Gastroesophageal sphincter (tissue), 3 donors: ENCODE measurements around the gene WDR64.

Experiments
- CTCF ChIP-seq, 4 experiments: fragments of 200-600 bp in 2 of 4; fragments of 450-650 bp in 2 of 4; sonication (generic) in 1 of 4; IDR thresholded peaks; one replicate each; pipeline ENCODE4 v1.5.1; 2017 to 2019; ENCODE audit warnings: antibody characterized with exemption in 4 of 4, mild to moderate bottlenecking in 2 of 4, moderate library complexity in 2 of 4
- POLR2A ChIP-seq, 2 donors: fragments of 450-650 bp; IDR thresholded peaks; one replicate each; pipeline ENCODE4 v1.6.1; 2017; ENCODE audit warnings: antibody characterized with exemption in 2 of 2, mild to moderate bottlenecking in 2 of 2, moderate library complexity in 1 of 2
- POLR2AphosphoS5 ChIP-seq: sonication (generic); formaldehyde crosslinking; IDR thresholded peaks from one replicate; pipeline ENCODE4 v1.6.1; 2017; ENCODE audit warnings: antibody characterized with exemption

DNA sequence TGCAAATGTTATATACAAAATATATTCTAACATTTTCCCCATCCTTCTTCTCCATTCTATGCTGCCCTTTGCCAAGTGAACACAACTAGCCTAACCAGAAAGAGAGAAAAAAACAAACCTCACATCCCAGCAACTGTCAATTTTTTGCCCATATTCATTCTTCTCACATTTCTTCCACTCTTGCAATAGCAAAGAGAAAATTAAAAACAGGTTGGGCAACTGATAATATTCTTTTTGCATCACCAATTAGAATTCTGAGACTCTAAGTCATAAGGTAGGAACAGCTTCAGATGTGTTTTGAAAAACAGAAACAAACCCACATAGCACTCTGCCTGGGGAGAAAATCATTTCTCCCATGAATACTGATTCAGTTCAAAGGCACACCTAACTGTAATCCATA lies 170.8 kb downstream of the WDR64 start:
- TF ChIP-seq CTCF (IDR thresholded peaks at IDR 0.05), result no peak
- no peak for TF ChIP-seq POLR2AphosphoS5
- no peak for TF ChIP-seq POLR2A (IDR thresholded peaks at IDR 0.05)
